Measurements from ENCODE around the gene SIK3.

GRCh38 chr11:117055469-117055868, 42.8 kb downstream of the SIK3 start:
- TF ChIP-seq EZH2 (IDR thresholded peaks at IDR 0.05; ENCODE audit: borderline replicate concordance, low read depth, low read length, severe bottlenecking): no peak
- no peak for TF ChIP-seq POLR2A (IDR thresholded peaks at IDR 0.05; ENCODE audit: low read depth, low read length)
- TF ChIP-seq, protein P1, sequence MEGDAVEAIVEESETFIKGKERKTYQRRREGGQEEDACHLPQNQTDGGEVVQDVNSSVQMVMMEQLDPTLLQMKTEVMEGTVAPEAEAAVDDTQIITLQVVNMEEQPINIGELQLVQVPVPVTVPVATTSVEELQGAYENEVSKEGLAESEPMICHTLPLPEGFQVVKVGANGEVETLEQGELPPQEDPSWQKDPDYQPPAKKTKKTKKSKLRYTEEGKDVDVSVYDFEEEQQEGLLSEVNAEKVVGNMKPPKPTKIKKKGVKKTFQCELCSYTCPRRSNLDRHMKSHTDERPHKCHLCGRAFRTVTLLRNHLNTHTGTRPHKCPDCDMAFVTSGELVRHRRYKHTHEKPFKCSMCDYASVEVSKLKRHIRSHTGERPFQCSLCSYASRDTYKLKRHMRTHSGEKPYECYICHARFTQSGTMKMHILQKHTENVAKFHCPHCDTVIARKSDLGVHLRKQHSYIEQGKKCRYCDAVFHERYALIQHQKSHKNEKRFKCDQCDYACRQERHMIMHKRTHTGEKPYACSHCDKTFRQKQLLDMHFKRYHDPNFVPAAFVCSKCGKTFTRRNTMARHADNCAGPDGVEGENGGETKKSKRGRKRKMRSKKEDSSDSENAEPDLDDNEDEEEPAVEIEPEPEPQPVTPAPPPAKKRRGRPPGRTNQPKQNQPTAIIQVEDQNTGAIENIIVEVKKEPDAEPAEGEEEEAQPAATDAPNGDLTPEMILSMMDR (IDR thresholded peaks at IDR 0.05; ENCODE audit: extremely low read depth in 1 of 2, insufficient read depth in 1 of 2, low read depth in 1 of 2, low read length in 2 of 2): no peak
- TF ChIP-seq POLR2AphosphoS5 (IDR thresholded peaks at IDR 0.05; ENCODE audit: insufficient read depth, low read depth, low read length): no peak

All from endothelial cell of umbilical vein (primary cell).